Activated CD4-positive, alpha-beta memory T cell treated with anti-CD3 and anti-CD28 coated beads, Interleukin-2, amount 10 ng/mL, durations not matched to agents 7 days and 5 days (primary cell): ENCODE measurements around the gene ALPG. TPM values are rescaled to one million over a fixed set of nuclear protein-coding genes. Genes with fewer than 3 reads are reported as not detected.
"Not testable (repeated sequence)": the region's sequence is repeated elsewhere in the genome, so short reads cannot be mapped to it uniquely, and the experiment has no call there.

Experiments used
- CTCF ChIA-PET: fragments of 350-600 bp; sonication (Branson Sonifier 250); formaldehyde crosslinking; loops from one replicate; lab custom pipeline; 2021; ENCODE audit warnings: antibody characterized with exemption, inconsistent platforms; lab: Charles Lee
- POLR2A ChIA-PET: fragments of 350-600 bp; sonication (Branson Sonifier 250); formaldehyde crosslinking; loops from one replicate; lab custom pipeline; 2021; ENCODE audit warnings: antibody characterized with exemption; lab: Charles Lee
- DNase-seq: peaks from one replicate; pipeline ENCODE4 v3.0.0-alpha.2; 2020
- H3K27ac Mint-ChIP-seq: one replicate; pipeline ENCODE4 v1.8.0; 2021; ENCODE audit warnings: mild to moderate bottlenecking, mixed read lengths
- H3K27me3 Mint-ChIP-seq: one replicate; pipeline ENCODE4 v1.8.0; 2021; ENCODE audit warnings: mixed read lengths
- H3K36me3 Mint-ChIP-seq: one replicate; pipeline ENCODE4 v1.8.0; 2021; ENCODE audit warnings: low read depth, mixed read lengths
- H3K4me1 Mint-ChIP-seq: one replicate; pipeline ENCODE4 v1.8.0; 2021; ENCODE audit warnings: mixed read lengths
- H3K4me3 Mint-ChIP-seq: one replicate; pipeline ENCODE4 v1.8.0; 2021; ENCODE audit warnings: mild to moderate bottlenecking, mixed read lengths
- H3K9me3 Mint-ChIP-seq: one replicate; pipeline ENCODE4 v1.8.0; 2021; ENCODE audit warnings: mixed read lengths
- total RNA-seq, 2 experiments: library from RNA; stranded (reverse); gene quantifications; one replicate each; pipeline ENCODE4 v1.2.3, GENCODE V29; 2021

The ALPG gene
- total RNA-seq, 2 experiments from 2014 or later: not detected

DNA sequence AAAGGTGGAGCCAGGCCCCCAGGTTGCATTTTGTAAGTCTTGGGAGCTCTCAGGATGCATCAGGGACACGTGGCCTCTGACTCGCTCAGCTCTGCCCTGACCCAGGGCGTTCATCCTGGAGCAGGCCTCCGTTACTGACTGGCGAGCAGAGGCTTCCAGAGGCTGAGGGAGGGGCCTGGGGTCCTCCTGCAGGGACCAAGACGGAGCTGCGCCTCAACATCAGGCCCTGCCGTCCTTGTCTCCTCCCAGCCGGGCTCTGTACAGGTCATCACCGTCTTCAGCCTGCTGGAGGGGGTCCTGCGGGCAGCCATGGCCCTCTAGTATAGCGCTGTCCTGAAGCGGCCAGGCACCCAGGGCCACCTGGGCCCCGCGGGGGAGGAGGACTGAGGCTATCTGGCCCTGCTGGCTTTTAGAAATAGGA lies 38.3 kb upstream of the ALPG start:
- no peak for DNase-seq
- H3K9me3 Mint-ChIP-seq: no peaks in the 10 kb centered on the region
- H3K36me3 Mint-ChIP-seq: no peaks in the 10 kb centered on the region
- no peak overlapping the region for H3K4me3 Mint-ChIP-seq
- no peak overlapping the region for H3K27ac Mint-ChIP-seq
- no peaks in the 10 kb centered on the region for H3K27me3 Mint-ChIP-seq
- POLR2A ChIA-PET: no interaction called here
- CTCF ChIA-PET: interaction anchor here (1.6 kb wide), 1 partner anchor 32 kb away, joined by 6 read pairs; no protein-coding TSS in a partner anchor
- peaks cover 11% of the 10 kb centered on the region for H3K4me1 Mint-ChIP-seq

DNA sequence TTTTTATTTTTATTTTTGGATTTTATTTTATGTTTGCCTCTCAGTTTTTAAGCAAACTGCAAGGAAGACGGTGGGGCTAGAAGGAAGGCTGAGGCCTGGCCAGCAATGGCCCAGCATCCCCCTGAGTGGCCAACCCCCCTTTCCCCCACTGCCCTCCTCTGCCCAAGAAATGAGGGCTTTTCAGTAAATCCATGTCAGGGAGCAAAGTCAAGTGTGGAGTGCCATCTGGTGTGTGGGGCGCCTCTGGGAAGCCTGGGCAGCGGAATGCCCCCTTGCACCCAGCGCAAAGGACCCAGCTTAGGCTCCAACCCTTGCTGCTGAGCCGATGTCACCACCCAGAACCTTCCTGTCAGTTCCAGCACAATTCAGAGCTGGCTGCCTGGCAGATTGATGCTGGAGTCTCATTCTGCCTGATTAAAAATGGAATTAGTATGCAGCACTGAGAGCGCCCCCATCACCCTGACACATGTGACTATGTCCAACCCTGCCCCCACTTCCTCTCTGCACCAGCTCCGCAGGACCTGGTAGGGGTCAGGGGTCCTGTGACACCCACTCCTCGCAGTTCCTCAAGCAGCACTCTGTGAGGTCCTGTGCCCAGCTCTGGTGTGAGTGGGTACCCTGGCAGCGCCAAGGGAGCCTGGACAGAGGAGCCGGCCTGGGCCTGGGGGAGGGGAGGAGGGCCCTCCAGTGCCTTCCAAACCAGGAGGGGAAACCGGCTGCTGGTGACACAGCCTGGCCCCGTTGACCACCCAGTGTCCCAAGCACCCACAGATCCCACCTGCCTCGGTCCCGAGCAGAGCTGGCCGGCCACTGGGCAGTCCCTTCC lies 37.3 kb upstream of the ALPG start:
- Mint-ChIP-seq H3K4me1 (peaks cover 1% of the 10 kb centered on the region), H3K36me3 (no peaks in the 10 kb centered on the region), H3K9me3 (no peaks in the 10 kb centered on the region), H3K27me3 (no peaks in the 10 kb centered on the region), H3K27ac (no peak overlapping the region), H3K4me3 (no peak overlapping the region)
- ChIA-PET POLR2A (no interaction called here), CTCF (no interaction called here)
- no peak for DNase-seq

DNA sequence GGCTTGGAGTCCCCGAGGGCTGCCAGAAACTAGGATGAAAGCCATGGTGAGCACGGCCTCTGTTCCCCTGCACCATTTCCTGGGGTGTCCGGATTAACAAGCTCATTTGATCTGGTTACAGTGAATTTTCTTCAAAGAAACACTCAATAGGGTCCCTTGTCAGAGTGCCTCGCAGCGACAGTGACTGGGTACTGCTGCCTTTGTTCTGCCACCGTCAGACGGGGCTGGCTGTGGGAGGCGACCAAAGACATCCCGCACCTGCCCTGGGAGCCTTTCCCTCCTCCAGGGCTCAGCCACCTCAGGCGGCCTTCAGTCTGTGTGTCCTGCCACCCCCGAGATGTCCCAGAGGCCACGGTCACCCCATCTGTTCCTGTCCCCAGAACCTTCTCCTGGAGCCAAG lies 36.6 kb upstream of the ALPG start:
- POLR2A ChIA-PET, H3K4me3 Mint-ChIP-seq, H3K27ac Mint-ChIP-seq, CTCF ChIA-PET, H3K9me3 Mint-ChIP-seq, H3K27me3 Mint-ChIP-seq, H3K36me3 Mint-ChIP-seq, H3K4me1 Mint-ChIP-seq, DNase-seq: not testable (repeated sequence)

- no peak overlapping the region for H3K4me3 Mint-ChIP-seq
- DNase-seq: no peak
- H3K27me3 Mint-ChIP-seq: no peaks in the 10 kb centered on the region
- POLR2A ChIA-PET: no interaction called here
- H3K36me3 Mint-ChIP-seq: no peaks in the 10 kb centered on the region
- H3K4me1 Mint-ChIP-seq: no peaks in the 10 kb centered on the region
- CTCF ChIA-PET: no interaction called here
- H3K9me3 Mint-ChIP-seq: no peaks in the 10 kb centered on the region
- no peak overlapping the region for H3K27ac Mint-ChIP-seq
Observed at GRCh38 chr2:232372231-232373208, 34.1 kb upstream of the ALPG start.

- Mint-ChIP-seq H3K36me3 (no peaks in the 10 kb centered on the region), H3K27me3 (no peaks in the 10 kb centered on the region), H3K4me1 (no peaks in the 10 kb centered on the region), H3K4me3 (no peak overlapping the region), H3K27ac (no peak overlapping the region), H3K9me3 (no peaks in the 10 kb centered on the region)
- CTCF ChIA-PET: interaction anchor here (1.1 kb wide), 1 partner anchor 10 kb away, joined by 4 read pairs; no protein-coding TSS in a partner anchor
- POLR2A ChIA-PET: no interaction called here
- DNase-seq: no peak
Observed at GRCh38 chr2:232374356-232374755, 32.3 kb upstream of the ALPG start.

GRCh38 chr2:232375164-232375563 lies 31.5 kb upstream of the ALPG start:
- H3K27ac Mint-ChIP-seq: no peak overlapping the region
- no peaks in the 10 kb centered on the region for H3K9me3 Mint-ChIP-seq
- H3K4me1 Mint-ChIP-seq: no peaks in the 10 kb centered on the region
- ChIA-PET POLR2A (no interaction called here), CTCF (interaction anchor here (0.8 to 1.1 kb wide), 2 partner anchors 11 to 69 kb away, joined by 3 to 4 read pairs; no protein-coding TSS in a partner anchor)
- H3K27me3 Mint-ChIP-seq: no peaks in the 10 kb centered on the region
- H3K36me3 Mint-ChIP-seq: no peaks in the 10 kb centered on the region
- no peak for DNase-seq
- no peak overlapping the region for H3K4me3 Mint-ChIP-seq

GRCh38 chr2:232376260-232376659 lies 30.4 kb upstream of the ALPG start:
- CTCF ChIA-PET: no interaction called here
- POLR2A ChIA-PET: no interaction called here
- no peaks in the 10 kb centered on the region for H3K27me3 Mint-ChIP-seq

DNA sequence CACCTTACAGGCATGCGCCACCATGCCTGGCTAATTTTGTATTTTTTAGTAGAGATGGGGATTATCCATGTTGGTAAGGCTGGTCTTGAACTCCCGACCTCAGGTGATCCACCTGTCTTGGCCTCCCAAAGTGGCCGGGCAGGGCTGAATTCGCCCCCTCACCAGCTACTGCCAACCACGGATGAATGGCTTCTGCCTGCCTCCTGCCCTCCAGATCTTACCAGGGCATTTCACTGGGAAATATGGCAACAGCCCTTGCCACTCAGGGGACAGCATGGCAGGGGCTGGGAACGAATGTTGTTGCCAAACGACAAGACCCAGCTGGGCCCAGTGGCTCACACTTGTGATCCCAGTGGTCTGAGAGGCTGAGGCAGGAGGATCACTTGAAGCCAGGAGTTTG lies 29.9 kb upstream of the ALPG start:
- Mint-ChIP-seq H3K4me1 (no peaks in the 10 kb centered on the region), H3K4me3 (no peak overlapping the region), H3K27ac (no peak overlapping the region), H3K9me3 (no peaks in the 10 kb centered on the region), H3K27me3 (no peaks in the 10 kb centered on the region), H3K36me3 (no peaks in the 10 kb centered on the region)
- ChIA-PET CTCF (no interaction called here), POLR2A (no interaction called here)
- DNase-seq: no peak

More at GRCh38 chr2:232376260-232376659, 30.4 kb upstream of the ALPG start:
- H3K36me3 Mint-ChIP-seq: no peaks in the 10 kb centered on the region
- H3K9me3 Mint-ChIP-seq: no peaks in the 10 kb centered on the region
- no peak for DNase-seq
- no peaks in the 10 kb centered on the region for H3K4me1 Mint-ChIP-seq
- no peak overlapping the region for H3K4me3 Mint-ChIP-seq
- no peak overlapping the region for H3K27ac Mint-ChIP-seq

DNA sequence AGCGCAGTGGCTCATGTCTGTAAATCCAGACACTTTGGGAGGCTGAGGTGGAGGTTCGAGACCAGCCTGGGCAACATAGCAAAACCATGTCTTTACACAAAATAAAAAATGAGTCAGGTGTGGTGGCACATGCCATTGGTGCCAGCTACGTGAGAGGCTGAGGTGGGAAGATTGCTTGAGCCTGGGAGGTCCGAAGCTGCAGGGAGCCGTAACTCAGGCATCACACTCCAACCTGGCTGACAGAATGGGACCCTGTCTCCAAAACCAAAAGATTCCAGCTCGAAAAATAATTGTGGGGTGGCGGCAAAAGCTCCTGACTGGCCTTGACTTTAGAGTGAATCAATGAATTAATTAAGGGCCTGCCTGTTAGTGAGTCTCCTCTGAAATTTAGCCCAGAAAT lies 29.3 kb upstream of the ALPG start:
- no peaks in the 10 kb centered on the region for H3K9me3 Mint-ChIP-seq
- no peak overlapping the region for H3K4me3 Mint-ChIP-seq
- DNase-seq: no peak
- H3K27ac Mint-ChIP-seq: no peak overlapping the region
- no peaks in the 10 kb centered on the region for H3K4me1 Mint-ChIP-seq
- POLR2A ChIA-PET: interaction anchor here (0.5 kb wide), 1 partner anchor 14 kb away, joined by 3 read pairs; no protein-coding TSS in a partner anchor
- H3K36me3 Mint-ChIP-seq: no peaks in the 10 kb centered on the region
- CTCF ChIA-PET: no interaction called here
- no peaks in the 10 kb centered on the region for H3K27me3 Mint-ChIP-seq

GRCh38 chr2:232377841-232378734 lies 28.6 kb upstream of the ALPG start:
- Mint-ChIP-seq H3K36me3 (no peaks in the 10 kb centered on the region), H3K4me1 (no peaks in the 10 kb centered on the region), H3K9me3 (no peaks in the 10 kb centered on the region), H3K27ac (no peak overlapping the region), H3K4me3 (no peak overlapping the region), H3K27me3 (peaks cover 4% of the 10 kb centered on the region)
- POLR2A ChIA-PET: interaction anchor here (0.5 kb wide), 1 partner anchor 13 kb away, joined by 3 read pairs; no protein-coding TSS in a partner anchor
- CTCF ChIA-PET: no interaction called here
- DNase-seq: no peak

DNA sequence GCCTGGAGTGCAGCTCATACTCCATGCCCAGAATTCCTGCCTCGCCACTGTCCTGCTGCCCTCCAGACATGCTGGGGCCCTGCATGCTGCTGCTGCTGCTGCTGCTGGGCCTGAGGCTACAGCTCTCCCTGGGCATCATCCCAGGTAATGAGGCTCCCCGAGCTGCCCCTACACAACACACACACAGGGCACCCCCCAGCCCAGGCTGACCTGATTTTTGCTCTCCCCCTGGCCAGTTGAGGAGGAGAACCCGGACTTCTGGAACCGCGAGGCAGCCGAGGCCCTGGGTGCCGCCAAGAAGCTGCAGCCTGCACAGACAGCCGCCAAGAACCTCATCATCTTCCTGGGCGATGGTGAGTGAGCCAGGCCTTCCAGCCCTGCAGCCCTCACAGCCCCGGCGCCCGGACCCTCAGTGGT lies 27.9 kb upstream of the ALPG start, which contains the start of gene ALPP:
Gene ALPP (plus strand): TSS at position 17 of the 417 bp plus-strand sequence. CDS start 52 bp downstream, at position 69.
- POLR2A ChIA-PET: not testable (repeated sequence)

More for the DNA sequence above, 27.9 kb upstream of the ALPG start, which contains the start of gene ALPP:
- H3K4me3 Mint-ChIP-seq, H3K27ac Mint-ChIP-seq, H3K27me3 Mint-ChIP-seq, H3K36me3 Mint-ChIP-seq, H3K4me1 Mint-ChIP-seq, H3K9me3 Mint-ChIP-seq, CTCF ChIA-PET, DNase-seq: not testable (repeated sequence)
